Keratinocyte (primary cell): ENCODE data around the gene SPRED2.

Experiments
- EZH2 ChIP-seq: IDR thresholded peaks from one replicate; pipeline ENCODE4 v1.6.1; 2012; ENCODE audit warnings: inconsistent platforms, mild to moderate bottlenecking, low read length, moderate library complexity
- TF ChIP-seq, protein P1 (sequence below), 3 experiments: IDR thresholded peaks in 1 of 3; conservative IDR thresholded peaks in 1 of 3; optimal IDR thresholded peaks in 1 of 3; 2 replicates in 2 of 3; 3 replicates in 1 of 3; pipeline versions ENCODE3 to v1.5.1; 2011; ENCODE audit warnings: low read length in 3 of 3, mild to moderate bottlenecking in 3 of 3, moderate library complexity in 2 of 3, control low read depth in 1 of 3, inconsistent platforms in 1 of 3; ENCODE audit not compliant: insufficient read depth in 2 of 3; ENCODE audit errors: extremely low read depth in 1 of 3

DNA sequence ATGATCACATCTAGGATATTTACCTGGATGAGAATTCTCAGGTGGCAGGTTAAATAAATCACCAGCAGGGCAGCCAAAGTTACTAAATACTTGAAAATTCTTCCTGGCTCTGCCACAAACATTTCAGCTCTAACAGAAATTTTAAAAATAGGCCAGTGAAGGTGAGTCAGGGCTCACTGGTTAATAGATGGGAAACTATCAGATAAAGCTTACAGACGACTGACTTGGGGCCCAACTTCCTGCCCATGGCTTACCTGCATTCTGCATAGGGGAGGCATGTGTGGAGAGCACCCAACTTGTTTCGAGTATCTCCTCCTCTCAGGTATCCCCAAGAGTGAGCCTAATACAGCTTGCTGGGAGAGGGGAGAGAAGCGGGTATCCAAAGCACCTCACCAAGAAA lies 57.8 kb downstream of the SPRED2 start:
- TF ChIP-seq, protein P1, sequence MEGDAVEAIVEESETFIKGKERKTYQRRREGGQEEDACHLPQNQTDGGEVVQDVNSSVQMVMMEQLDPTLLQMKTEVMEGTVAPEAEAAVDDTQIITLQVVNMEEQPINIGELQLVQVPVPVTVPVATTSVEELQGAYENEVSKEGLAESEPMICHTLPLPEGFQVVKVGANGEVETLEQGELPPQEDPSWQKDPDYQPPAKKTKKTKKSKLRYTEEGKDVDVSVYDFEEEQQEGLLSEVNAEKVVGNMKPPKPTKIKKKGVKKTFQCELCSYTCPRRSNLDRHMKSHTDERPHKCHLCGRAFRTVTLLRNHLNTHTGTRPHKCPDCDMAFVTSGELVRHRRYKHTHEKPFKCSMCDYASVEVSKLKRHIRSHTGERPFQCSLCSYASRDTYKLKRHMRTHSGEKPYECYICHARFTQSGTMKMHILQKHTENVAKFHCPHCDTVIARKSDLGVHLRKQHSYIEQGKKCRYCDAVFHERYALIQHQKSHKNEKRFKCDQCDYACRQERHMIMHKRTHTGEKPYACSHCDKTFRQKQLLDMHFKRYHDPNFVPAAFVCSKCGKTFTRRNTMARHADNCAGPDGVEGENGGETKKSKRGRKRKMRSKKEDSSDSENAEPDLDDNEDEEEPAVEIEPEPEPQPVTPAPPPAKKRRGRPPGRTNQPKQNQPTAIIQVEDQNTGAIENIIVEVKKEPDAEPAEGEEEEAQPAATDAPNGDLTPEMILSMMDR (optimal IDR thresholded peaks at IDR 0.05 in 1 of 3, IDR thresholded peaks at IDR 0.05 in 1 of 3, conservative IDR thresholded peaks at IDR 0.05 in 1 of 3; ENCODE audit: extremely low read depth in 1 of 3, insufficient read depth in 2 of 3, low read length in 3 of 3): no peak
- no peak for TF ChIP-seq EZH2
